GM12873 (cell line): ENCODE measurements around the gene BBX.

Source experiments
- CTCF ChIP-seq: IDR thresholded peaks from 2 replicates; pipeline ENCODE4 v1.5.1; 2012; ENCODE audit warnings: low read depth, mild to moderate bottlenecking, moderate library complexity, low read length, control low read depth; ENCODE audit not compliant: insufficient read depth; ENCODE audit errors: missing control alignments

The BBX gene

DNA sequence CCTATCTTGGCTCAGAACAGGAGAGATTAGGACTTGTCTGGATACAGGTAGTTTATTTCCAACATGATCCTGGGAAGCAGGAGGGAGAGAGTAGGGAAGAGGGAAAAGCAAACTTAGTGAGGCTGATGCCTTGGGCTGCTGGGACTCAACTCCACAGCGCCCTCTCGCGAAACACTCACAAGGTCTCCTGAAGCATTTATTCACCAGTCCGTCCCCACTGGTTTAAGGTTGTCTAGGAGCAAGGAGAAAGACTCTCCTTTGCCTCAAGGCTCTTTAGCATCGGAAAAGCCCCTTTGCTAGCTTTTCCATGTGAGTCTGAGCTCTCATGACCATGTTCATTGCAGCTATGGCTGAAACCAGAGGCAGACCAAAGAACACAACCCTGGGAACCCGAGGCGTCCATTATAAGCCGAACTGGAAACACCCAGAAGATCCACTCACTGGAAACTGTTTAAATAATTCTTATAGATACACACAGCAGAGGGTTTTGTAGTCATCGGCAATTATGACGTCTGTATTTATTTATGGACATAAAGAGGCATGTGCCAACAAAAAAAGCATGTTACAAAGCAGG lies 323.6 kb downstream of the BBX start:
- TF ChIP-seq CTCF: peak; percentile 69

DNA sequence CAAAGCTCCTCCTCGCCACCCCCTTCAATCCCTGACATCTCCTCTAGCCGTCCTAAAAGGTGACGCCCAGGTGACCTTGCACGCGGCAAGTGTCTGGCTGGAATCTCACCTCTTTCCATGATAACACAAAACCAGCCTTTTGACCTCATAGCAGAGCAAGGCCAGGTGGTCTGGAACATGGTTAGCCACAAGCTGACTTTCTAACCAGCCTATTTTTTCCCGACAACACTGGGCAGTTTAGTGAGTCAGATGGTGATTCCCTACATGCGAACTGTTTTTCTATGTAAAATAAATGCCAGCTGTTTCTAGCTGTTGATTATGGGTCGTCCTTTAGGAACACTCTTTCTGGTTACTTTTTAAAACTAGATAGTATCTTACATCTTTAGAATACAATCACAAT lies 325.0 kb downstream of the BBX start:
- TF ChIP-seq CTCF: no peak

- no peak for TF ChIP-seq CTCF
Measured at GRCh38 chr3:107848351-107848915, 325.7 kb downstream of the BBX start.

- no peak for TF ChIP-seq CTCF
Measured at GRCh38 chr3:107850681-107851080, 327.9 kb downstream of the BBX start.

DNA sequence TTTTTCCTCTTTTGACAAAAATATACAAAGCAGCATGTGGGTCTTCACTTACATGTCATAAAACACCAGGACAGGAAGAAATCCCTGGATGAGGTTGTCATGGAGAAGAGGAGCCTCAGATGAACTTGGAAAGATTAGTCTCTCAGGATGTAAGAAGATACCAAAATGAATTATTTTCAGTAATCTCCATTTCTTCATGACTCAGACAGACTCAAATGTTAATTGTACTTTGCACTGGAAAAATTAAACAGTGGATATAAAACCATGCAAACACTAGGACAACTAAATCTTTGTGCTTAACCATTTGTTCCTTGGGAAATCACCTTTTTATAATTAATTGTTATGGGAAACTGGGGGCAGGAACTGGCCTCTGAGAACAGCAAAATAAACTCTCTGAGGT lies 331.1 kb downstream of the BBX start:
- no peak for TF ChIP-seq CTCF

DNA sequence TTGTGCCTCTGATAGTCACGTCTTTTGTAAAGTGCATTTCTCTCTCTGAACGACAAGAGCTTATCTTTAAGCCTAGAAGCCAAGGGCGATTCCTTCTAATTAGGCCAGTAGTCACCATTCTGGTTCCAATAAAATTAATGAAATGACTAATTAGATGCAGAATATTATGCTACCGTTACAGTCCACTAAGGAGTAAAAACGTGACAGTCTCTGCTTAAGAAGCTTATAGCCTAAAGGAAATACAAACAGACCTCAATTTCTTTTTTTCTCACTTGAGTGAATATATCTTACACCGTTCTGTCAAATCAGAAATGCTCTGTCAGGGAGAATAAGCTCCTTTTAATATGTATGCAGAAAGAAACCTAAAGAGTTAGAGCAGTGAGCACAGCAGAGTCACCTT lies 332.0 kb downstream of the BBX start:
- no peak for TF ChIP-seq CTCF

DNA sequence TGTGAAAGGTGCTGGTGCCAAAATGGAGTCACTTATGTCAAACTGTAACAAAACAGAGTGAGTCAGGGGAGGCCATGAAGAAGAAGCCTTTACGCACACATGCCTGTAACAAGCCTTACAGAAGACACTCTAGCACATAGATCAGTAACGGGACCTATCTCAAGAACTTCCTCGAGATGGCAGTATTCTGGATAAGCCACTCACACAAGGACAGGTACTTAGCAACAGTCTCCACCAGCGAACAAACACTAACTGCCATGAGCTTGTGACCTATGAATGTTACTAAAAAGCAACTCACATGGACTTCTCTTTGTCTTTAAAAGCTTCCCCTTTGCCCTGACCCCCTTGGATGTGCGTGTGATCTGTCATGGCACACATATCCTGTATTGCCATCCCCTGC lies 332.9 kb downstream of the BBX start:
- peak; percentile 54 for TF ChIP-seq CTCF
